GM12891 (cell line): ENCODE results near the gene TUBA8.

Experiments
- POLR2A ChIP-seq: IDR thresholded peaks from 2 replicates; pipeline ENCODE4 v1.6.1; 2011; ENCODE audit warnings: low read depth, low read length, control low read depth
- POLR2AphosphoS5 ChIP-seq: IDR thresholded peaks from 2 replicates; pipeline ENCODE4 v1.6.1; 2011; ENCODE audit warnings: low read depth, low read length, control low read depth
- SPI1 ChIP-seq: IDR thresholded peaks from 2 replicates; pipeline ENCODE4 v1.6.1; 2011; ENCODE audit warnings: low read depth, low read length, control low read depth

GRCh38 chr22:18095101-18095805, 15.4 kb upstream of the TUBA8 start:
- TF ChIP-seq POLR2A (no peak), POLR2AphosphoS5 (no peak), SPI1 (no peak)
